Measurements from ENCODE around the gene PABPC1L. TPM values are rescaled to one million over a fixed set of nuclear protein-coding genes. Genes with fewer than 3 reads are reported as not detected.

Gene PABPC1L
- total RNA-seq, 4 donors from 2014 or later: 2.2 to 13.5 (median 3.2) TPM

DNA sequence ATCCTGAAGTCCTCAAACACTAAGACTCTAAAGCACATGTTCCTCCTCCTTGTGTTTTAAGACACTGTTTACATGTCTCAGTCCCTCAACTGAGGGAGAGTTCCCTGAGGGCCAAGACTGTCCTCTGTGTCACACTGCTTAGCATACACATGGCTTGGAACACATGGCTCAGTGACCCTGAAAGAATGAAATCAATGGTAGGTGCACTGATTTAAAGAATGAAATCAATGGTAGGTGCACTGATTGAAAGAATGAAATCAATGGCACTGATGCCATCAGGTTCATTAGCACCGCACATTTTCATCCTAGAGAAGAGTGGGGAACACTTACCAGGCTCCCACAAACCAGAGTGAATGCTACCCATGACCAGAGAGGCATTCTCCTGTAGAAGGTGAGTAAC lies 40.5 kb downstream of the PABPC1L start:
- Histone ChIP-seq H3K4me3 (no peak overlapping the region), H3K36me3 (peaks cover 6 to 98% of the 10 kb centered on the region in 2 donors), H3K9me3 (no peaks in the 10 kb centered on the region), H3K27ac (no peak overlapping the region), H3K4me1 (no peaks in the 10 kb centered on the region), H3K27me3 (no peaks in the 10 kb centered on the region)
- TF ChIP-seq EP300 (IDR thresholded peaks at IDR 0.05) (no peak), POLR2AphosphoS5 (IDR thresholded peaks at IDR 0.05) (no peak), POLR2A (IDR thresholded peaks at IDR 0.05) (no peak)
- TF ChIP-seq, protein P1, sequence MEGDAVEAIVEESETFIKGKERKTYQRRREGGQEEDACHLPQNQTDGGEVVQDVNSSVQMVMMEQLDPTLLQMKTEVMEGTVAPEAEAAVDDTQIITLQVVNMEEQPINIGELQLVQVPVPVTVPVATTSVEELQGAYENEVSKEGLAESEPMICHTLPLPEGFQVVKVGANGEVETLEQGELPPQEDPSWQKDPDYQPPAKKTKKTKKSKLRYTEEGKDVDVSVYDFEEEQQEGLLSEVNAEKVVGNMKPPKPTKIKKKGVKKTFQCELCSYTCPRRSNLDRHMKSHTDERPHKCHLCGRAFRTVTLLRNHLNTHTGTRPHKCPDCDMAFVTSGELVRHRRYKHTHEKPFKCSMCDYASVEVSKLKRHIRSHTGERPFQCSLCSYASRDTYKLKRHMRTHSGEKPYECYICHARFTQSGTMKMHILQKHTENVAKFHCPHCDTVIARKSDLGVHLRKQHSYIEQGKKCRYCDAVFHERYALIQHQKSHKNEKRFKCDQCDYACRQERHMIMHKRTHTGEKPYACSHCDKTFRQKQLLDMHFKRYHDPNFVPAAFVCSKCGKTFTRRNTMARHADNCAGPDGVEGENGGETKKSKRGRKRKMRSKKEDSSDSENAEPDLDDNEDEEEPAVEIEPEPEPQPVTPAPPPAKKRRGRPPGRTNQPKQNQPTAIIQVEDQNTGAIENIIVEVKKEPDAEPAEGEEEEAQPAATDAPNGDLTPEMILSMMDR (IDR thresholded peaks at IDR 0.05): no peak
- no peak for ATAC-seq
- 100% methylated on average over 1 of the region's 1 CpG; no CpG with 5 or more reads in 1 of the 2 donors for WGBS, 2 donors (ENCODE audit: low coverage in 1 of 2)

DNA sequence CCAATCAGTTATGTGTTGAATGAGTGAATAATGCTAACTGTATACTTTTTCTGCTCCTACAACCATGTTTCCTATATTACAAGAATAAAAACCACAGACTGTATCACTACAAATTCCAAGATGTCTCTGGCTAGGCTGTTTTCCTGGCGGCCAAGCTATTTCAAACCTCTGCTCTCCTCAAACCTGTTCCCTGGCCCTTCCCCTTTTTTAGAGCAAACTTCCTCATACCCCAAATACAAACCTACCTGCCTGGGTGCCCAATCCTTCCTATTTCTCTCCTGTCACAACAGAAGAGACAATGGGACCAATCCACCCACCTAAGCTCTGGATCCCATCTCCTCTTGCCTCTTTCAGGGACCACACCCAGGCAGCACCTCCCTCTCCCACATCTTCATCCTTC lies 42.9 kb downstream of the PABPC1L start:
- Histone ChIP-seq H3K9me3 (no peaks in the 10 kb centered on the region), H3K4me3 (no peak overlapping the region), H3K36me3 (peaks cover 6 to 92% of the 10 kb centered on the region in 2 donors), H3K27me3 (no peaks in the 10 kb centered on the region), H3K4me1 (peaks cover 0 to 2% (median 0%) of the 10 kb centered on the region in 3 donors), H3K27ac (no peak overlapping the region)
- TF ChIP-seq, protein P1 (IDR thresholded peaks at IDR 0.05): no peak
- no peak for TF ChIP-seq EP300 (IDR thresholded peaks at IDR 0.05)
- no peak for ATAC-seq
- 100% methylated on average over 1 of the region's 1 CpG for WGBS, 2 donors (ENCODE audit: low coverage in 1 of 2)

DNA sequence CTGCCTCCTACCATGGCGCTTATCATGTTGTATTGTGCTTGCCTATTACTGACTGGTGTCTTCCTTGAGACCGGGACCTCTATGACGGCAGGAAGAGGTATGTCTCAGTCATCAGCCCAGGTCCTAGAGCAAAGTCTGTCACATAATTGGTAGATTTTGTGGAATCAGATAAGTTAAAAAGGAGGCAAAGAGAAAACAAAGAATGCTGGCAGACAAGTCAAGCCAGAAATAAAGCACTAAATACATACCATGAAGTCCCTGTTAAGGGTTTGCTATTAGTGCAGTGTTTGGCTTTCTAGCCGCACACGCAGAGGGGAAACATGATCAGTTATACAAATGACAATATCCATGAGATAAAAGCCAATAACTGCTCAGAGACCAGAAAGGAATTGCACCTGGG lies 44.4 kb downstream of the PABPC1L start:
- Histone ChIP-seq H3K4me1 (peaks cover 0 to 17% (median 0%) of the 10 kb centered on the region in 3 donors), H3K4me3 (no peak overlapping the region), H3K9me3 (no peaks in the 10 kb centered on the region), H3K27me3 (no peaks in the 10 kb centered on the region), H3K27ac (no peak overlapping the region), H3K36me3 (peaks cover 6 to 77% of the 10 kb centered on the region in 2 donors)
- 100% methylated on average over 2 of the region's 5 CpGs for WGBS, 2 donors (ENCODE audit: low coverage in 1 of 2)
- ATAC-seq: no peak
- TF ChIP-seq POLR2AphosphoS5 (IDR thresholded peaks at IDR 0.05): no peak
- TF ChIP-seq EP300 (IDR thresholded peaks at IDR 0.05): no peak
- TF ChIP-seq POLR2A (IDR thresholded peaks at IDR 0.05): no peak
- TF ChIP-seq, protein P1 (IDR thresholded peaks at IDR 0.05): no peak

DNA sequence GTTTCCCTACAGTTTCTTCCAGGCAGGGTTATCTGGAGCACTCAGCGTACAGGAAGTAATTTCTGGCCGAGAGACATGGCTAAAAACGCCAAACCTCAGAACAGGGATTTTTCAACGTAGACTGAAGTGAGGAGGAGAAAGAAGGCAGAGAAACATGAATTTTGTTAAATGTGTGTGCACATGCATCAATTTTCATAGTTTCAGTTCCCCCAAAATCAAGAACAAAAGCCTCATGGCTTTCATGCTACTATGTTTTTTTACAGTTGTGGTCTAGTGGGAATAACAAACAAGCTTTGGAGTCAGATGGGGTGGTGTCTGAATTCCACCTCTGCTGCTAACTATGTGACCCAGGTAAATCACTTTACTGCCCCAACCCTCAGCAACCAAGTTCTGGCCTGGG lies 45.4 kb downstream of the PABPC1L start:
- Histone ChIP-seq H3K27ac (no peak overlapping the region), H3K4me3 (no peak overlapping the region), H3K36me3 (peaks cover 6 to 66% of the 10 kb centered on the region in 2 donors), H3K9me3 (no peaks in the 10 kb centered on the region), H3K27me3 (no peaks in the 10 kb centered on the region), H3K4me1 (peaks cover 0 to 22% (median 0%) of the 10 kb centered on the region in 3 donors)
- TF ChIP-seq POLR2AphosphoS5 (IDR thresholded peaks at IDR 0.05) (no peak), POLR2A (IDR thresholded peaks at IDR 0.05) (no peak)
- TF ChIP-seq, protein P1 (IDR thresholded peaks at IDR 0.05): no peak
- ATAC-seq: no peak
- WGBS, 2 donors (ENCODE audit: low coverage in 1 of 2): 69 to 100% methylated on average over 3 to 4 of the region's 4 CpGs

DNA sequence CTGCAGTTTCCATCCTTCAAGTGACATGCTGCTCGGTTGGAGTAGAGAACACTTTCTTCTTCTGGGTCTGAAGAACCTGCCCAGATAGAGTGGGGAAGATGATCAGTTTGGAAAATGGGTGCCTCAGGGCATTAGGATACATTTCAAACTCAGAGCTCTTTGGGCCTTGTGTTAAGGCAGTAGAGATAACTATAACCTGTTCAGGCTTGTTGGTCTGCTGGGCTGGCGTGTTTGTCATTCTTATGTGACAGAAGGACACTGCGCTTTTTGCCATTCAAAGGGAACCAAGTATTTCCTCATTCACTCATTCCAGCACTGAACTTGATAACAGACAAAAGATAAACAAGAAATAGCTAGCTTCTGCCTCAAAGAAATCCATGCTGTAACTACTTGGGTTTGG lies 46.5 kb downstream of the PABPC1L start:
- no peak for ATAC-seq
- H3K27ac ChIP-seq: no peak overlapping the region
- no peak for TF ChIP-seq EP300 (IDR thresholded peaks at IDR 0.05)
- TF ChIP-seq POLR2A (IDR thresholded peaks at IDR 0.05): no peak
- TF ChIP-seq, protein P1 (IDR thresholded peaks at IDR 0.05): no peak
- no peak for TF ChIP-seq POLR2AphosphoS5 (IDR thresholded peaks at IDR 0.05)
- no peaks in the 10 kb centered on the region for H3K27me3 ChIP-seq
- H3K4me1 ChIP-seq: peaks cover 0 to 31% (median 0%) of the 10 kb centered on the region in 3 donors
- H3K36me3 ChIP-seq: peaks cover 0 to 55% of the 10 kb centered on the region in 2 donors
- WGBS, 2 donors (ENCODE audit: low coverage in 1 of 2): 78 to 86% methylated on average over 2 of the region's 3 CpGs
- no peaks in the 10 kb centered on the region for H3K9me3 ChIP-seq
- no peak overlapping the region for H3K4me3 ChIP-seq
